CD8-positive, alpha-beta memory T cell (primary cell): ENCODE measurements around the gene AGPAT2. TPM values are rescaled to one million over a fixed set of nuclear protein-coding genes. Genes with fewer than 3 reads are reported as not detected.
A peak's percentile ranks its signal among the peaks of the same experiment; 100 is the strongest.

Source experiments
- CTCF ChIA-PET: fragments of 350-600 bp; sonication (Branson Sonifier 250); formaldehyde crosslinking; loops from one replicate; lab custom pipeline; 2021; ENCODE audit warnings: antibody characterized with exemption; lab: Charles Lee
- POLR2A ChIA-PET: fragments of 350-600 bp; sonication (Branson Sonifier 250); formaldehyde crosslinking; loops from one replicate; lab custom pipeline; 2021; ENCODE audit warnings: antibody characterized with exemption; lab: Charles Lee
- DNase-seq, 5 donors: peaks; one replicate each; pipeline versions ENCODE4 v3.0.0 to v3.0.0-alpha.2; 2020 to 2022; ENCODE audit warnings: mixed read lengths in 1 of 5
- H3K27ac ChIP-seq: one replicate; pipeline ENCODE4 v1.7.0; 2013; ENCODE audit warnings: low read depth, mild to moderate bottlenecking, low read length, moderate library complexity
- H3K27me3 ChIP-seq: 2 replicates; pipeline ENCODE4 v1.7.0; 2013; ENCODE audit warnings: low read length, mild to moderate bottlenecking; ENCODE audit not compliant: insufficient read depth, poor library complexity, severe bottlenecking
- H3K36me3 ChIP-seq: 2 replicates; pipeline ENCODE4 v1.7.0; 2013; ENCODE audit warnings: mild to moderate bottlenecking, low read length, moderate library complexity; ENCODE audit not compliant: insufficient read depth
- H3K4me1 ChIP-seq: 2 replicates; pipeline ENCODE4 v1.7.0; 2013; ENCODE audit warnings: mild to moderate bottlenecking, low read length, moderate library complexity; ENCODE audit not compliant: insufficient read depth
- H3K4me3 ChIP-seq: 2 replicates; pipeline ENCODE4 v1.7.0; 2013; ENCODE audit warnings: mild to moderate bottlenecking, low read length
- H3K9me3 ChIP-seq: 2 replicates; pipeline ENCODE4 v1.7.0; 2013; ENCODE audit warnings: mild to moderate bottlenecking, low read length
- H3K27ac Mint-ChIP-seq, 8 donors: one replicate each; pipeline ENCODE4 v1.8.0; 2020 to 2021; ENCODE audit warnings: mixed read lengths in 8 of 8, mild to moderate bottlenecking in 6 of 8, inconsistent platforms in 3 of 8, moderate library complexity in 3 of 8
- H3K27me3 Mint-ChIP-seq, 2 donors: one replicate each; pipeline ENCODE4 v1.8.0; 2020 to 2021; ENCODE audit warnings: mixed read lengths in 2 of 2, mild to moderate bottlenecking in 1 of 2, moderate library complexity in 1 of 2
- H3K36me3 Mint-ChIP-seq, 3 donors: one replicate each; pipeline ENCODE4 v1.8.0; 2020 to 2021; ENCODE audit warnings: mixed read lengths in 3 of 3, inconsistent platforms in 1 of 3, mild to moderate bottlenecking in 1 of 3
- H3K4me1 Mint-ChIP-seq, 3 donors: one replicate each; pipeline ENCODE4 v1.8.0; 2020 to 2021; ENCODE audit warnings: mixed read lengths in 3 of 3, inconsistent platforms in 1 of 3, mild to moderate bottlenecking in 1 of 3
- H3K4me3 Mint-ChIP-seq, 7 donors: one replicate each; pipeline ENCODE4 v1.8.0; 2020 to 2021; ENCODE audit warnings: mixed read lengths in 7 of 7, mild to moderate bottlenecking in 6 of 7, moderate library complexity in 4 of 7, inconsistent platforms in 2 of 7
- H3K9me3 Mint-ChIP-seq, 5 donors: one replicate each; pipeline ENCODE4 v1.8.0; 2020 to 2022; ENCODE audit warnings: mixed read lengths in 5 of 5, mild to moderate bottlenecking in 3 of 5, moderate library complexity in 2 of 5, inconsistent platforms in 1 of 5
- polyA plus RNA-seq: library from polyadenylated mRNA; unstranded; fragments of 300-500 nt; fragmentation: Illumina TruSeq; gene quantifications from one replicate; pipeline ENCODE4 v1.2.3, GENCODE V29; 2021
- total RNA-seq, 2 experiments: library from RNA; stranded (reverse); gene quantifications; one replicate each; pipeline ENCODE4 v1.2.3, GENCODE V29; 2021

Gene AGPAT2
- total and polyA plus RNA-seq, 3 experiments from 2014 or later = 17.4 to 32.5 (median 18.4) TPM

- Mint-ChIP-seq H3K27ac (no peak overlapping the region), H3K36me3 (no peaks in the 10 kb centered on the region), H3K4me3 (no peak overlapping the region), H3K9me3 (peaks cover 0 to 2% (median 0%) of the 10 kb centered on the region in 5 donors), H3K4me1 (peaks cover 0 to 21% (median 11%) of the 10 kb centered on the region in 3 donors), H3K27me3 (peaks cover 22 to 29% of the 10 kb centered on the region in 2 donors)
- Histone ChIP-seq H3K9me3 (no peaks in the 10 kb centered on the region), H3K4me1 (peaks cover 7% of the 10 kb centered on the region), H3K4me3 (no peak overlapping the region), H3K36me3 (no peaks in the 10 kb centered on the region), H3K27ac (peak overlapping the region; percentile 79), H3K27me3 (peaks cover 29% of the 10 kb centered on the region)
- ChIA-PET POLR2A (no interaction called here), CTCF (no interaction called here)
- no peak for DNase-seq
These were observed 25.0 kb downstream of the AGPAT2 start for GRCh38 chr9:136662326-136662655.

GRCh38 chr9:136661641-136662325, 25.5 kb downstream of the AGPAT2 start:
- POLR2A ChIA-PET = no interaction called here
- no peaks in the 10 kb centered on the region for H3K36me3 Mint-ChIP-seq
- H3K27me3 Mint-ChIP-seq = peaks cover 26 to 32% of the 10 kb centered on the region in 2 donors
- no peak overlapping the region for H3K4me3 Mint-ChIP-seq
- CTCF ChIA-PET = no interaction called here
- H3K4me1 Mint-ChIP-seq = peaks cover 0 to 21% (median 11%) of the 10 kb centered on the region in 3 donors
- peaks cover 0 to 2% (median 0%) of the 10 kb centered on the region in 5 donors for H3K9me3 Mint-ChIP-seq
- Histone ChIP-seq H3K4me1 (peaks cover 7% of the 10 kb centered on the region), H3K9me3 (no peaks in the 10 kb centered on the region), H3K4me3 (no peak overlapping the region), H3K27me3 (peaks cover 31% of the 10 kb centered on the region), H3K36me3 (no peaks in the 10 kb centered on the region), H3K27ac (peak overlapping the region; percentile 79)
- DNase-seq = no peak
- H3K27ac Mint-ChIP-seq = no peak overlapping the region

GRCh38 chr9:136660971-136661550, 26.2 kb downstream of the AGPAT2 start:
- peaks cover 37% of the 10 kb centered on the region for H3K27me3 ChIP-seq
- ChIA-PET POLR2A (no interaction called here), CTCF (no interaction called here)
- H3K27ac Mint-ChIP-seq = no peak overlapping the region
- H3K27me3 Mint-ChIP-seq = peaks cover 29 to 32% of the 10 kb centered on the region in 2 donors
- no peaks in the 10 kb centered on the region for H3K9me3 ChIP-seq
- H3K36me3 ChIP-seq = no peaks in the 10 kb centered on the region
- peaks cover 7% of the 10 kb centered on the region for H3K4me1 ChIP-seq
- peaks cover 0 to 2% (median 0%) of the 10 kb centered on the region in 5 donors for H3K9me3 Mint-ChIP-seq
- H3K4me3 Mint-ChIP-seq = no peak overlapping the region
- H3K36me3 Mint-ChIP-seq = no peaks in the 10 kb centered on the region
- H3K27ac ChIP-seq = no peak overlapping the region
- H3K4me3 ChIP-seq = no peak overlapping the region
- peaks cover 0 to 18% (median 11%) of the 10 kb centered on the region in 3 donors for H3K4me1 Mint-ChIP-seq
- no peak for DNase-seq

GRCh38 chr9:136659861-136660784, 27.1 kb downstream of the AGPAT2 start:
- peaks cover 7% of the 10 kb centered on the region for H3K4me1 ChIP-seq
- Mint-ChIP-seq H3K4me3 (no peak overlapping the region), H3K36me3 (no peaks in the 10 kb centered on the region), H3K4me1 (peaks cover 0 to 16% (median 10%) of the 10 kb centered on the region in 3 donors), H3K27ac (no peak overlapping the region), H3K27me3 (peaks cover 34 to 38% of the 10 kb centered on the region in 2 donors), H3K9me3 (peaks cover 0 to 2% (median 0%) of the 10 kb centered on the region in 5 donors)
- POLR2A ChIA-PET = no interaction called here
- no peaks in the 10 kb centered on the region for H3K9me3 ChIP-seq
- H3K27ac ChIP-seq = no peak overlapping the region
- no peak for DNase-seq
- CTCF ChIA-PET = no interaction called here
- peaks cover 39% of the 10 kb centered on the region for H3K27me3 ChIP-seq
- H3K36me3 ChIP-seq = no peaks in the 10 kb centered on the region
- no peak overlapping the region for H3K4me3 ChIP-seq

- ChIA-PET POLR2A (no interaction called here), CTCF (interaction anchor here (1.1 kb wide), 1 partner anchor 12 kb away, joined by 3 read pairs; no protein-coding TSS in a partner anchor)
- peak in 1 of 5 donors; percentile 26 for DNase-seq
- no peak overlapping the region for H3K27ac ChIP-seq
- H3K27ac Mint-ChIP-seq = no peak overlapping the region
- H3K36me3 ChIP-seq = no peaks in the 10 kb centered on the region
- H3K36me3 Mint-ChIP-seq = no peaks in the 10 kb centered on the region
- H3K27me3 ChIP-seq = peaks cover 32% of the 10 kb centered on the region
- H3K4me3 Mint-ChIP-seq = peak overlapping the region in 2 of 7 donors; percentile 15 to 25
- H3K4me1 ChIP-seq = peaks cover 7% of the 10 kb centered on the region
- peaks cover 0 to 11% (median 8%) of the 10 kb centered on the region in 3 donors for H3K4me1 Mint-ChIP-seq
- no peaks in the 10 kb centered on the region for H3K9me3 ChIP-seq
- peaks cover 0 to 1% (median 0%) of the 10 kb centered on the region in 5 donors for H3K9me3 Mint-ChIP-seq
- H3K4me3 ChIP-seq = no peak overlapping the region
- H3K27me3 Mint-ChIP-seq = peaks cover 34 to 35% of the 10 kb centered on the region in 2 donors
These were observed 28.3 kb downstream of the AGPAT2 start for GRCh38 chr9:136658849-136659535.

GRCh38 chr9:136657974-136658848, 29.0 kb downstream of the AGPAT2 start:
- H3K4me3 Mint-ChIP-seq = peak overlapping the region in 3 of 7 donors; percentile 15 to 39 (median 25)
- no peak overlapping the region for H3K4me3 ChIP-seq
- H3K4me1 ChIP-seq = peaks cover 7% of the 10 kb centered on the region
- ChIA-PET CTCF (interaction anchor here (0.6 to 2.1 kb wide), 3 partner anchors 13 to 169 kb away, joined by 3 to 7 read pairs (median 3); no protein-coding TSS in a partner anchor), POLR2A (no interaction called here)
- peaks cover 0 to 1% (median 0%) of the 10 kb centered on the region in 5 donors for H3K9me3 Mint-ChIP-seq
- no peaks in the 10 kb centered on the region for H3K9me3 ChIP-seq
- H3K36me3 ChIP-seq = no peaks in the 10 kb centered on the region
- H3K27me3 ChIP-seq = peaks cover 29% of the 10 kb centered on the region
- peaks cover 0 to 11% (median 8%) of the 10 kb centered on the region in 3 donors for H3K4me1 Mint-ChIP-seq
- no peaks in the 10 kb centered on the region for H3K36me3 Mint-ChIP-seq
- H3K27ac ChIP-seq = no peak overlapping the region
- peak overlapping the region in 1 of 8 donors; percentile 33 for H3K27ac Mint-ChIP-seq
- peaks cover 31 to 34% of the 10 kb centered on the region in 2 donors for H3K27me3 Mint-ChIP-seq
- DNase-seq = no peak
